Activated CD4-positive, alpha-beta T cell treated with anti-CD3 and anti-CD28 coated beads, Interleukin-10, Interleukin-2, amounts not matched to agents 100 ng/mL and 50 ng/mL, durations not matched to agents 16 hours and 8 hours (primary cell): ENCODE results near the gene CYTH3.

Experiments used
- DNase-seq: peaks from one replicate; pipeline ENCODE4 v3.0.0-alpha.2; 2020

The CYTH3 gene

DNA sequence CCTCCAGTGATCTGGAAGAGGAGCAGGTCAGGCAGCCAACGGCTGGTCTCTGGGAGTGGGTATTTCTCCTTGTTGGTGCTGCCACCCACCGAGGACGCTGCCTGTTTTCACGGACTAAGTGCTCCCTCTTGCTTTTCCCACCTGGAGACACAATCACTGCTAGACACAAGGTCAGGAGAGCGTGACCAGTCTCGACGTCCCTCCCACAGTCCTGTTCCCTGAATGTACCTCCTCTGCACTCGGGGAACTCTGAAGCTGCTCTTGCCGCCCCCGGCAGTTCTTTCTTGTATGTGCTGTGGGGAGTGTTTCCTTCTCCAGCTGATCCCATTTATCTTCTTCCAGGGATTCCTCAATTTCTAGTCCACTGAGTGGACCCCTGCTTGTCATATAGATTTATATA, 89.4 kb downstream of the CYTH3 start:
- DNase-seq = no peak

DNA sequence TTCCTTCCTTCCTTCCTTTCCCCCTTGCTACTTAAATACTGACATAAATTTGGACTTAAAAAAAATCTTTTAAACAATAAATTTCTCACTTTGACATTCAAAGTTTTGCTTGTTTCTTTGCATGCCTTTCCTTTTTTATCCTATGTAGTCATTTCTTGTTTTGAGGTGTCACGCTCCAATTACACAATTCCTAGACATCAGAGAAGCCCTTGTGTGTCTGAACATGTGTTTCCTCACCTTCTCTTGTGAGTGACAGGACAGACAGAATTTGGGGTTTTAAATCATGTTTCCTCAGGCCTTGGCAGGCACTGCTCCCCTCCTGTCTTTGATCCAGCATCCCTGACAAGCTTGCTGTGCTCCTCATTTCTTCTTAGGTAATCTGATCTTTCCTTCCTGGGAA, 91.3 kb downstream of the CYTH3 start:
- no peak for DNase-seq

DNA sequence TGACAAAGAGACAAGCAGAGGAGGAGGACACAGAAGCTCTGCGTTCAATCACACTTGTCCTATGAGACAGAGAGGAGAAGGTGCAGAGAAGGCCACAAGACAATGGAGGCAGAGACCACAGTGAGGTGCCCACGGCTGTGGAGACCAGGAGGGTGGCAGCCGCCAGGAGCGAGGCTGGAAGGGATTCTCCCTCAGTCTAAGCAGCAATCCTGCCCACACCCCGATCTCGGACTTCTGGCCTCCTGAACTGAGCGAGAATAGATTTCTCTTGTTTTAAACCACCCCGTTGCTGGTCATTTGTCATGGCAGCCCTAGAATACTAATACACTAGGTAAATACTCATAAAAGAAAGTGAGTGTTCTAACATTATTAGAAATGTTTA, 92.1 kb downstream of the CYTH3 start:
- DNase-seq = no peak

DNA sequence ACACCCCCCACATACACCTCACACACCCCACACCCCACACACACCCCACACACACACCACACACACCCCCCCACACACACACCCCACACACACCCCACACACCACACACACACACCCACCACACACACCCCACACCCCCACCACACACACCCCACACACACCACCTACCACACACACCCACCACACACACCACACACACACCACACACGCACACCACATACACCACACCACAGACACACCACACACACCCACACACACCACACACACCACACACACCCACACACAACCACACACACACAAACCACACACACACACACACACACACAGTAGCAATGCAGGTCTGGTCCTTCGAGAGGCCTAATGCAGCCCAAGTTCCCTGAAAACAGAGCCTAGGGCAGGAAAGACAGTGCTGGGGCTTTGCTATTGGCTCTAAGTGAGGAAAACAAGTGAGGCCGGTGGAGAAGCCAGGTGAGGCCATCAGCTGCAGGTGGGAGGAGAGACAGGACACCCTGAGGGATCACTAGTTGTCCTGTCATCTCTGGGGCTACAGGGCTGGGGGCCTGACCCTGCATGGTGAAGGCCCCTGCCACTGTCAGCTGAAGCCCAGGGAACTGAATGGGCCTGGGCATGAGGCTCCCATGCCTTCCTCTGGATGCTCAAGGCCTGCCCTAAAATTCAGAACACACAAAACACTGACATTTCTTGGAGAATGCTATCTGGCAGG, 92.6 kb downstream of the CYTH3 start:
- DNase-seq = no peak

DNA sequence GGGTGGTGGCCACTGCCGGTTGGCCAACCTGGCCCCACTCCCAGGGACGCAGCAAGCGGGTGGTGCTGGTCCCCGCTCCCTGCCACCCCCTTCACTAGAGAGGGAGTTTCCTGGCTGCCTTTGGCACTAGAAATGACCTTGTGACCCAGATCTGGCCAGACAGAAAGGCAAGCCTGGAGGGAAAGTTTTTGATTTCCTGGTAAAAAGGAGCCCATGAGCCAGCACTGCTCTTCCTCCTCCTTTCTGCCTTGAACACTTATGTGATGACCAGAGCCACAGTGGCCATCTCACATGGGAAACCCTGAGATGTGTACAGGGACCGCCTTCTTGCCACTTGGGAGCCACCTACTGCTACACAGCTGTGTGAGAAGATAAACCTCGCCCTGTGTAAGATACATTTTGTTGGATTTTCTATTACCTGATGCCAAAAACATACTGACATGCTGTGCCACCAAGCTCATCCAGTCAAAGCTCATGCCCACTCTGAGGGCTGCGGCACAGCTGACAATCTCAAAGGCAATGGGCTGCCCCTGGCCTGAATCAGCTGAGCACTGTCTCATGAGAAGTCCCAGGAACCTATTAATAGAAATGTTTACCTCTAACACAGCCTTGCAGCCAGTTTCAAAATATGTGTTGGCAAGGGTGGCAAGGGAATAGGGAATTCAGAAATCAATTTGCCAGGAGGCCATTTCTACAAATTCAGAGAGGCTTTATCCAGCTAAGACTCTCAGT, 94.0 kb downstream of the CYTH3 start:
- no peak for DNase-seq

DNA sequence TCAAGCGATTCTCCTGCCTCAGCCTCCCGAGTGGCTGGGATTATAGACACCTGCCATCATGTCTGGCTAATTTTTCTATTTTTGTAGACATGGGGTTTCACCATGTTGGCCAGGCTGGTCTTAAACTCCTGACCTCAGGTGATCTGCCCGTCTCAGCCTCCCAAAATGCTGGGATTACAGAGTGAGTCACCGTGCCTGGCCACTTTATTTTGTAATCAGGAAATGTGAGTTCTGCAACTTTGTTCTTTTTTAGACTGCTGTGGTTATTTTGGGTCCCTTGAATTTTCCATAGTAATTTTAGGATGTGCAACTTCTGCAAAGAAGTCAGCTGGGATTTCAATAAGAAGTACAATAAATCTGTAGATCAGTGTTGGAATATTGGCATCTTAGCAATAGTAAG, 96.8 kb downstream of the CYTH3 start:
- DNase-seq = no peak

DNA sequence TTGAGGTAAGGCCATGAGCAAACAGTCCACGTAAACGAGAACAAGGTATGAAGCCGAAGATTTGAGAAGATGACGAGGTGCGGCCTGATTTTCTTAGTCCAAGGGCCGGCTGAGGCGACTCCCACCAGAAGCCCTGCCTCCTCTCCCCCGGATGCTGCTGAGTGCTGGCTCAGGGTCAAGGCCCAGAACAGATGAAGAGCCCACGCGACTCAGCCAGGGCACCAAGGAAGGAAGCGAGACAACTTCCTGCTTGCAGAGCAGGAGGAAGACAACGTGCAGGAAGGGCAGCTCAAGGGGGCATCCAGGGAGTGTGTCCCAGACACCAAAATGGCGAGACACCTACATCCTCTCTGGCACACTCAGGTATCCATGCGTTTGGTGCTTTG, 99.5 kb downstream of the CYTH3 start:
- DNase-seq = no peak

DNA sequence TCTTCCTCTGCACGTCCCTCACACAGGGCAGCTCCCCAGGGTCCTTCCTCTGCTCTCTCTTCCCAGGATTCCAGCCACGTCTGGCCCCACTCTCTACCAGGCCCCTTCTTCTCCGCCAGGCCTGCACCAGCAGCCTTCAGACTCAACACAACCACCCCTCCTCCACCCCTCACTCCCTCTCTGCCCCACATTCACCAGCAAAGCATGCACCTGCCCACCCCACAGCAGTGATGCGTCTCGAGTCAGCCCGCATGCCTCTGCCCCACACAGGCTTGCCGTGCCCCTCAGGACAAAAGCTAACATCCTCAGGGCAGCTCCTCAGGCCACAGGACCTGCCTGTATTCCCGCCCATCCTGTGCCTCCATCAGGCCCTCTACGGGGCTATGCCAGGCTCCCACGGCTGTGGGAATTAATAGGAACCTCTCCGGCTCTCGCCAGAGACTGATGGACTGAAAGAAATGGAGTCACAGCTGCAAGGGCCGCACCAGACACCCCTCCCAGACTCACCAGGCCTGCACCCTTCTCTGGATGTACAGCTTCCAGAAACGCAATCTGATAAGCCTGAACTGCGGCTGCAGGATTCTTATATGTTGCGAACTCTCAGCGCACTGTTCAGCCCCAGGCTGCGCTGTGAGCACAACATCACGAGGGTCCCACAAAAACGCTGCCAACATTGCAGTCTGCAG, 100.1 kb downstream of the CYTH3 start:
- no peak for DNase-seq

DNA sequence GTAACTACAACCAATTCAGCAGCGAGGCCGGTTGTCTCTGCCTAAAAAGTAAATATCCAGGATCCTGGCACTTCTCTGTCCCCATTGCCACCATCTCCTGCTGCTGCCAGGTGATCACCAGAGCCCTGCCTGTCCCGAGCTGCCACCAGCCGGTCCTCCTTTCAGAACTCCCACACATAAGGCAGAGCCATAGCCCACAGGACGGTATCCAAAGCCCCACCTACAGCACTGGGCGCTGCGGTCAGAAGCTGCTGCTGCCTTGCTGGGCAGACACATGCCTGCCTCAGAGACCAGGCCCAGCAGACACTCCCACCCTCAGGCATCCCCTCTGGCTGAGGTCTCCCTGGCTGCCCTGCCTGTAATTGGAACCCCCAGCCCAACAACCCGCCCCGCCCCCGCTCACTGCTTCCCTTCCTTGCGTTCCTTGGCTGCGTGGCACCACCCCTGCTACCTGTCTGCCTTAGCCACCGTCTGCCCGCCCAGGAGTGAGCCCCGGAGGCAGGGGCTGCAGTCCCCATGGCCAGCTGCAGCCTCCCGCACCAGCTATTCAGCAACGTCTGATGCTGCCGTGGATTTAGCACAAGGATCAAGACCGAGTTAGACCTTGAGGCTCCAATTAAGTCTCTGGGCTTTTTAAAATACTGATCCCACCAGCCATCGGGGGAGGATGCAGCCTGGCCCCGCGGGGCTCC, 100.7 kb downstream of the CYTH3 start:
- no peak for DNase-seq

DNA sequence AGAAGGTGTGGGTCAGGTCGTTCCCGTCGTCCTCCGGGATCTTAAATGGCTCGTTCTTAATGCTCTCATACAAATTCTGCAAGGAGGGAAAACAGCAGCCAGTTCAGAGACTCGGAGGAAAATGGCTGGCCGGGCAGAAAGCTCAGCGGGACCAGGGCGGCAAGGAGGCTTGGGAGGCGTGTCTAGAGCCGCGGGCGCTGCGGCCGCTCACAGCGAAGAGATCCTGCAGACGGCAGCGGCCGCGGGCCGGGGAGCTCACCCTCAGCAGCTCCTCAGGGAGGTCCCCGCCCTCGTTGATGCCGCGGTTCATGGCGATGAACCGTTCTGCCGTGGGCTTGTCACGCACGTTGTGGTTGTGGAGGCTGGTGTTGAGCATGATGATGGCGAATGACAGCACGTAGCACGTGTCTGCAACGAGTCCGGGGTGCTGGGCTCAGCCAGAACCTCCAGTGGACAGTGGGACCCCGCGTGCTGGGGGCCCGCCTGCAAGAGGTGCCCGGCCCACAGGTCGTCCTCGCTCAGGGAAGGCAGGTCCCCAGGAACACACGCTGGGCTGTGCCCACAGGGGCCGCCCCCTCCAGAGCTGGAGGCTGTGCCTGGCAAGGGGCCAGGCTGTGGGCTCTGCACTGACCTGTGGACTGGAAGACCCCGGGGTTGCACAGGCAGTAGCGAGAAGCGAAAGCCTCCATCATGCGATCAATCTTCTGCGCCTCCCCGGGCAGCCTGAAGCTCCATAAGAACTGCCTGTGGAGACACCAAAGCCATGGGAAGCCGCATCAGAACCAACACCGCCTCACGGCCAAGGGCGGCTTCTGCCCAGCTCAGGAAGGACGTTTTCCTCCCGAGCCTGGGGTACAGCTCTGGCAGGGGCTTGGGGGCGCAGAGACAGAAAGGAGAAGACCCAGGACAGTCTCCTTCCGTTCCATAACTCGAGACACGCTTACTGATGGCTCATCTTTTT, 101.6 kb downstream of the CYTH3 start:
- no peak for DNase-seq

DNA sequence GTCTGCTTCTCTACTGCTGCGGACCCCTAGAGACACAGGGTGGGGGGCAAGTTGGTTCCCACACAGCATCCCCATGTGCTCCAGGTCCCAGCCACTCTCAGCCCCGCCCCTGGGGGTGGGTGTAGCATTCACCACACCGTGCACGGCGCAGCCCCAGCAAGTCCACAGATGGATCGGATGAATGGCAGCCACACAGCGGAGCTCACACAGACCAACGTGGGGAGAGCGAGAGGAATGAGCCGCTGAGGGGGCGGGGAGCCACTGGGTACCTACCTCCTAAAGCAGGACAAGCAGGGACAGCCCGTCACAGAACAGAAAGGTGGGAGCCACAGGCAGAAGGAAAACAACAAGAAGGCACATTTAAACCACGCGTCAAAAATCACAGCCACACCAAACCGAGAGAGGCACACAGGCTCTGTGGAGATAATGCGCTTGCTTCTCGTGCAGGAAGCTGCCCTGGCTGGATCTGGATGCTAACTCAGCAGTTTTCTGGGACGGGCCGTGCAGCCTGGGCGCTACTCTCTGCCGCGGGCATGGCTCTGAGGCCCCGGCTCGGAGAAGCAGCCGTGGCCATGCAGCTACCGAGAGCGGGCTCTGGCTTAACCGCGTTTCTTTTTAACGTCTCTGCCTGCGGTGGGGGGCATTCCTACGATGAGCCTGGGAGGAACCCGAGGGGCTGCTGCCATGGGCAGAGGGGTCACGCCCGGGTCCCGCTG, 102.5 kb downstream of the CYTH3 start:
- DNase-seq = no peak

DNA sequence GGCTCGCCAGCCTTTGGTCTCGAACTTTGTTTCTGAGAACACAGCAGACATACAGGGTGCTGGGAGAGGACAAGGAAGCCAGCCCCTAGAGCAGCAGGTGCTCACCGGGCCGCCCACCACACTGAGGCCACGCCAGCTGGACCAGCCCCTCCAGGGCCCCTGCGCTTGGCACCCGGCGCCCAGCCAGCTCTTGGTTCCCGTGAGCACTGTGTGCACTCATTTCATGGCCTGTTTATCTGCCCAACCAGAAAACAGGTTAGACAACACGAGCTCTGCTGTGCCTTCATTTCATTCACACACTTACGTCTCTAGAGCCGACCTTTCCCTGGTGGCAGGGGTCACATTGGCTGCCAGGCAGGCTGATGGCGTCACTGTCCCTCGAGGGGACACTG, 104.0 kb downstream of the CYTH3 start:
- no peak for DNase-seq

DNA sequence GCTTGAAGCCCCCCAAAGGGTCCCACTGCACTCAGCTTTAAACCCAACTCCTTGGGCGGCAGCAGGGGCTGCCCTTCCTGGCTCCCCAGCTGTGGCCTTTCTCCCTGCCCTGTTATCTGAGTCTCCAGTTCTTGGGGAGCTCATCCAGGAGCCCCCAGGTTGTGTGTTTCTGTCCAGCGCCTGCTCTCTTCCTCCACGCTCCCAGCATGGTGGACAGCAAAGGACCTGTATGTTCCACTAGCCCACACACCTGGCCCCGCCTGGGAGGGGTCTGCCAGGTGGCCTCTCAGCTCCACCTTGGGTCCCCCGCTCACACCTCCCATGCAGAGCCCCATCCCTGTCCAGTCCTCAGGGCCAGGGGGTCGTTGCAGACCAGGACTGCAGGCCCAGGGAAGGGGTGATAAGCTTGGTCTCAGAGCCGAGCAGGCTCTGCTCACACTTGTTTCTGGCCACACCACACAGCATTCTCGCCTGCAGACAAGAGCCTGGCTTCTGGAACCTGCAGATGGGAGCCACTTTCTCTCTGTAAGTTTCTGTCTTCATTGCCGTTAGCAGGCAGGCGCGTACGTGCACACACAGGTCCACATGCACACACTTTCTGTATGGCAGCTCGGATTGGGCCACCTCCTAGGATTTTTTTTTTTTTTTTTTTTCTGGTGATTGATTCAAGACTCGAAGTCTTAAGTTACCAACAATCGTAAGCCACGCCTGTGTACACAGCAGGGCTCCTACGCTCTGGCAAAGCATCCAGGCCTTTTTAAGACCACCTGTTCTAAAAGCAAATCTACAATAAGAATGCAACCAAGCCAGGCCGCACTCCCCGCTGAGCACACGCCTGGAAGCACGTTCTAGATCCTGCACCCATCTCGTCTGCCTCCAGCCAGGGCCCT, 104.6 kb downstream of the CYTH3 start:
- DNase-seq = no peak

DNA sequence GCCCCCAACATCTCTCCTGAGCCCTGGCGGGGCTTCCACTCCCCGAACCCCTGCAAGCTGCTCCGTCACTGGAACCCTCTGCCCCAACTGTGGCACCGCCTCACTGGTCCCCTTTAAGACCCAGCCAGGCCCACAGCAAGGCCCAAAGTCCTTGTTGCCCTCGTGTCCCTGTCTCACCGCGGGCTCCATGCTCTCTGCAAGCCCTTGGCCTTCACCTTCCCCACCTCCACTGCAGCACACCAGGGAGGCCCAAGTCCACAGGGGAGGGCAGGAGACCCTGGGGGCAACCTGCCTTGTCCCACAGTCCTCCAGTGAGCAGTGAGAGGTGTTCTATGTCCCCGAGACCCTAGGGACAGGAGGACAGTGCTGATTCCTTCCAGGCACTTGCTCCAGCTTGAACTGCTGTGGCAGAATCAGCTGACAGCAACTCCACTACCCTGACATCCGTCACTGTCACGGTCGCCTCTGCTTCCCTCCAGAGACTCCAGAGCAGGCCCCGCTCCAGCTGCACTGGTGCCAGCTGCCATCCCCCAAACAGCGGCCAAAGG, 105.3 kb downstream of the CYTH3 start:
- no peak for DNase-seq

DNA sequence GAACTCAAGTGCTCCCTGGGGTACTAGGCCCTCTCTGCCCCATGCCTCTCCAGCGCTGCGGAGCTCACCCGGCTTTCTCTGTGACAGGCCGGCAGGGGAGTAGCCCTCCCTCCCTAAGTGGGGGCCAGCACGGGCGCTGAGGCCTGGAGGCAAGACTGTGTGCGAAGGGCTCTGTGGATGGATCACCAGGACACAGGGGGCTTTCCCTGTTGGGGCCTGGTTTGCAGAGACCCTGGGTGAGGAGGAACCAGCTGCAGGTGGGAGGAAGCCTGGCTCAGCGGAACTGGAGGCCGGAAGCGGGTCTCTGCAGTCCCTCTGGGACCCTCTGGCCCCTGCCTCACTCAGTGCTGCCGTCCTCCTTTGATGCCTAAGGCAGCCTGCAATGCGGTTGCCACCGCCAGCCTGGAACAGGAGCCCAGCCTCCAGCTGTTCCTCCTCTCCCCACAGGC, 106.0 kb downstream of the CYTH3 start:
- DNase-seq = no peak

DNA sequence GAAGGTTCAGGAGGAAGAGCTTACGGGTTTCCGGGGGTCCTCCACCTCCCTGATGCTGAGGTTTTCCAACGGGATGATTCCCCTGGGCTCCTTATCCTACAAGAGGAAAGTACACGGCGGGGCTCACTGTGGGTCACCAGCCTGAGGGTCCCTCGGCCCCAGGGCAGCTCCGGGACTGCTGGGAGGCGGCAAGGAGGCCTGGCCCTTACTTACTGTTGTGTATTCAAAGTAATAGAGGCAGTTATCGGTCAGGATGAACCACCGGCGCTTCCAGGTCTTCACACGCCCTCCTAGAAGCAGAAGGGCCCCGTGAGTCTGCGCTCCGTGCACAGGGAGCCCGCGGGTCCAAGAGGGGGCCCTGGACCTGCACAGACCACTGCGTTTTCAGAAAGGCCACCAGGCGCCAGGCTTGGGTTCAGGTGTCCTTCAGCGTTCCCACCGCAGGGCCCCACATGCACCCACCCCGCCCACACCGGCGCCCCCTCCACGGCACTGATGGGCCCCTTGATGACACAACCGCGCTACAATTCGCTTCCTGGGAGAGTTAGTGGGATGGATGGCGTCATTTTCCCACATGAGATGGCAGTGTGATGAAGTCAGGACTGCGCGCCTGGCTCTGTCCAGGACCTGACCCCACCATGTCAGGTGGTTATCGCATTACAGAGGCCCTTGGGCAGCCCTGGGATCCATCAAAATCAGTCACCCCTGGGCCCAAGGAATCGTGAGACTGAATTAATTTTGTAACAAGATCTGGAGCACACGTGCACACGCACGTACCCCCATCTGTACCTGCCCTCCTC, 106.7 kb downstream of the CYTH3 start:
- DNase-seq = no peak

DNA sequence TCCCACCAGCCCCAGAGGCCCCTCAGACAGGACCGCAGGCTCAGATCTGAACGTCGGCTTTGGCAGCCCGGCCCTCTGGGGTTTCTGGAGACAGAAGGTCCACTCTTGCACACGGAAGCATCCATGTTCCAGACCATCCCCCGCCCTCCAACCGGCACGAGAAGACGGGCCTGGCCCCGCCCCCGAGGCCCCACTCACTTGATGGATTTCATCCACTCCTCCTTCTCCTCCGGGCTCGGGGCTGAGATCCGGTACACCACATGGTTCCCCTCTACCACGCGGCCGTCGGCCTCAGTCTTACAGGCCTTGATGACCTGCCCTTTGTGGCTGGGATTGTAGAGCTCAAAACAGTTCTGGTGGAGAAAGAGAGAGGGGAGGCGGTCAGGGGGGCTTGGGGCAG, 107.3 kb downstream of the CYTH3 start:
- no peak for DNase-seq

DNA sequence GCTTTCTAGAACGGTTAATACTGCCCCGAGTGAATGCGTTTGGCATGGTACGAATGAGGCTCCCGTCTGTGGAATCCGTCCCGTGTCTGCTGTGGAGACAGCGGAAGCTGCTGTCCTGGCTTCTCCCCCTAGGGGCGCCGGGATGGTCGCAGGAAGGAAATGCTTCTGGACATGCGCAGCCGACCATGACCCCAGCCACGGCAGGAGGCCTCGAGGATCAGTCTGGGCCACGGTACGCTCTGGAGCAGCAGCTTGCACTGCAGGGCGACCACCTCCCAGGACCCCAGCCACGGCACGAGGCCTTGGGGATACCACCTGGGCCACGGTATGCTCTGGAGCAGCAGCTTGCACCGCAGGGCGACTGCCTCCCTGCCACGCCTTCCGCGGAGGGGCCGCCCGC, 107.9 kb downstream of the CYTH3 start:
- no peak for DNase-seq

DNA sequence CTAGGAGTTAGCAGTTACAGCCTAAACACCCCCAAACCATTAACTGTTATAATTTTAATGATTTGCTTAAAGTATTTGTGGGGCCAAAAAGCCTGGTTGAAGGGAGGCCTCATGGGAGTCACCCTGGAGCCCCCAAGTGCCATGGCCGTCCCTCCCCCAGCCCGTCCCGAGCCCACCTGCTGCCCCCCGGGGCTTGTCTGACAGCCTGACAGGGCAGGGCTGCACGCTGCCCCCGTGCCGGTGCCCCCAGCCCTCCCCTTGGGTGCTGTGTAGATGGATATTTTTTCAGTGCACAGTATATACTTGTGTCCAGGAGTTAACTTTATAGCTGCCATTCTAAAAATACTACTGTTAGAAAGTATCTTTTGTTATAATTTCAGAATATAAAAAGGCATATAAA, 108.4 kb downstream of the CYTH3 start:
- no peak for DNase-seq
